ENCODE results near the gene PLEKHG4B. TPM values are rescaled to one million over a fixed set of nuclear protein-coding genes. Genes with fewer than 3 reads are reported as not detected.
"Not testable (repeated sequence)": the region's sequence is repeated elsewhere in the genome, so short reads cannot be mapped to it uniquely, and the experiment has no call there.

The PLEKHG4B gene
- total RNA-seq, 2 donors from 2014 or later = 0.05 TPM; not detected in 1

DNA sequence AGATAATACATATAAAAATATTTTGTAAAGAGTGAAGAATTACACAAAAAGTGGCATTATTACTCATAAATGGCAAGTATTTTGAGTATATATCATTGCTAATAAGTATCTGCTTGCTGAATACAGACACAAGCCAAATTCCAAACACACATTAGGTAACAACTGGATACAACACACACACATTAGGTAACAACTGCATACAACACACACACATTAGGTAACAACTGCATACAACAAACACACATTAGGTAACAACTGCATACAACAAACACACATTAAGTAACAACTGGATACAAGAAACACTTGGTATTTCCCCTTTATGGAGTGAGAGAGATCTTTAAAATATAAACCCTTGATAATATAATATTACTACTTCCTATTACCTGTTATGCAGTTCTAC is 112.5 kb downstream of the PLEKHG4B start:
- intact Hi-C loops (cut with DNase I) = no loop called here
- DNase-seq (ENCODE audit: low spot score) = no peak

DNA sequence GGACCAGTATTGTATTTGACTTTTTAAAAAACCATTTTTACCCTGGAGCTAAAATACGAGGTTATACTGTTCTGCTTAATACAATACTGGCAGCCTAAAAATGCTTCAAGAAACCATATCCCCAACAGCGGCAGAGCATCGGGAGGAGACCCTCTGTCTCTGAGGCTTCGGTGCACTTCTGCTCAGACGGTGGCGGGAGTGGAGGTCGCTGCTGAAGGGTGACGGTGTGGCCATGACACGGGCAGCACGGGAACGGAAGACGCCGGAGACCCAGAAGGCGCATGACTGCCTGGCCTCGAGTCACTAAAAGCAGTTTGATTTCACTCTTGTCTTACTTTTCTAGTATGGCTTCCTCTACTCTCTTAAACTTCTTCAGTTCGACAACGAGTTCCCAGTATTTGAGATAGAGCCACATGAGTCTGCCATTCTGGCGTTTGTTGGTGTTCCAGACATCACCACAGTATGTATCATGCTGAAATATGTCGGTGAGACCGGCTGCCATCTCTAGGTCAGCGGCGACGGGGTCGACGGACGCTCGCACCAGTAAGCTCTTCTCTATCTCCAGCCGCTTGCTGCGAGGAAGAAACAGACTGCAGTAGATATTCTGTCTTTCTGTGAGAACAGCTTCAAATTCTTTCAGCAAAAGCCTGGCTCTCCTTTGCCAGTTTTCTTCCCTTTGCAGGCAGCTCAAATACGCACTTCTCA is 113.2 kb downstream of the PLEKHG4B start:
- intact Hi-C loops (cut with DNase I) = no loop called here

DNA sequence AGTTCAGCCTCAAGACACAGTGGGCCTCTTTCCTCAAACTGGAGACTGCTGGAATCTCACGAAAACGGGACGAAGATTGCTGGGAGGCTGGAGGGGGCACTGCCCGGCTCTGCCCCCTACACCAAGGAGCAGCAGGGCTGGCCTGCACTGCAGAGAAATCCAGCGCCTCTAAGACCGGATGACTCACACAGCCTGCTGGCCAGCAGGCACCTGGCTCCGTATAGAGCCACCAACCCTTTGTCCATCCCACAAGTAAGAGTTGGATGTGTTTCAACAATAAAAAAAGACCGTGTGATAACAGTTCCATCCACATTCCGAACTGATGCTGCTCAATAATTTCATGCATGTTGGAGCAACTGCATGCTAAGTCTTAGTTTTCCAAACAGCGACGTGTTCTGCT is 114.4 kb downstream of the PLEKHG4B start:
- intact Hi-C loops (cut with DNase I) = no loop called here
- no peak for DNase-seq (ENCODE audit: low spot score)

More for the DNA sequence above, 113.2 kb downstream of the PLEKHG4B start:
- no peak for DNase-seq (ENCODE audit: low spot score)

DNA sequence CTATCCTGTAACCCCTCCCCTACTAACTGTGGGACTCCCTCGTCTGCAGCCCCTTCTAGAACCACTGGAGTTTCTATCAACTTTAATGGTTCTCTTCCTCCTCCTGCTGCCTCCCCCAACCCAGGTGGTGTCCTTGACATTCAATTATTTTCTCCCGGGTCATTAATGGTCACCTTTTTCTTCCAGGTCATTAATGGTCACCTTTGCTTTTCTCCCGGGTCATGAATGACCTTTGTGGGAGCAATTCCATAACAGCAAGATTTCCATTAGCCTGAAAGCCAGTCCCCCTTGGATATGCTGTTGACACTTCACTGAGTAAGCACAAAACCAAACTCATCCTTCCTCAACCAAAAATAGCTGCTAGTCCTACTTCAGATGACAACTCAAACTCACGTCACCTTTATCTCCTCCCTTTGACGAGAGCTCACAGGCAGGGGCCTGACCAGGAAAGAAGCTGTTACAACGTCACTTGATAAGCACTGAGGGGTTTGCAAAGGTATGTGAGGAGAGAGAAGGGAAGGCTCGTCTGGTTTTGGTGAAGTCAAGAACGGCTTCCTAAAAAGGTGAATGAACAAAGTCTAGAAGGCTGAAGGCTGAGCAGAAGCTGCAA is 115.1 kb downstream of the PLEKHG4B start:
- no peak for DNase-seq (ENCODE audit: low spot score)
- intact Hi-C loops (cut with DNase I) = no loop called here

DNA sequence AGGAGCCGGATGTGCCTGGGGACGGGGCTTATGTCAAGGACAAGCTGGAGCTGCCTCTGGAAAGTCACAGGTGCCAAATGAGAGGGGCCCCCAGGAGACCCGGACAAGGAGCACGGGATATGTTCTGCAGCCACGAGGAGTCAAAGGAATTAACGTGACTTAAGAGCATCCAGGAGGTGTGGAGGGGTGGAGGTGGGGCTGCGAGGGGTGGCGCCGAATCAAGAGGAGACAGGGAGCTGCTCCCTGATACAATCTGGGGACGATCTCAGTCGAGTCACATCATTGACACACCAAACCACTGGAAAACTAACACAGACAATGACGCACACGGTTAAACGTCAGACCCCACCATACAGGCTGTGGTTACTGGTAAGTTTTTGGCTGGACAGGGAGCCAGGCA is 115.6 kb downstream of the PLEKHG4B start:
- intact Hi-C loops (cut with DNase I) = no loop called here
- DNase-seq (ENCODE audit: low spot score) = no peak

DNA sequence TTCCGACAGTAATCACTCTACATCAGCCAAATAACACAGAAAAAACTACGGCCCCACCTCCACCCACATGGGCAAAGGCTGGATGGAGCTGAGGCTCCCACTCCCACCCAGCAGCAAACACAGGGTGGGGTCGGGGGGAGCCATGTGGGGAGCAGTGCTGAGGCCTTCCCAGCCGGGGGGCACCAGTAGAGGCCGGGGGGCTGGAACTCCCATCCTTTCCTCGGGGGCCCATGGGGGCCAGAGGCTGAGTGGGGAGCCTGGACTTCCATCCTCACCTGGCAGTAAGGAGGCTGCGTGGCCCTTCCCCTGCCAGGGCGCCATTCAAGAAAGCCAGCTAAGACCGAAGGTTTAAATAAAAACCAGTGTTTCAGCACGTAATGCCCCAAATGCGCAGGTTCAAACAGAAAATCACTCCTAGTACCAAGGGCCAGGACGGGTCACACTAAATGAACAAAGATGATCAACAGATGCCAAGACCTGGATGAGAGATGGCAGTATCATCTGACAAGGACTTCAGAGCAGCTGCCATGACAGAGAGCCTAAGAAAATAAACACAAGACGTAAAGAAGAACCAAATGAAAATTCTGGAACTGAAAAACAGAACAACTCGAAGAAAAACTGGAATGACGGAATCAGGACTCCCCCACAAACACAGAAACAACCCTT is 116.6 kb downstream of the PLEKHG4B start:
- no peak for DNase-seq (ENCODE audit: low spot score)
- intact Hi-C loops (cut with DNase I) = no loop called here

DNA sequence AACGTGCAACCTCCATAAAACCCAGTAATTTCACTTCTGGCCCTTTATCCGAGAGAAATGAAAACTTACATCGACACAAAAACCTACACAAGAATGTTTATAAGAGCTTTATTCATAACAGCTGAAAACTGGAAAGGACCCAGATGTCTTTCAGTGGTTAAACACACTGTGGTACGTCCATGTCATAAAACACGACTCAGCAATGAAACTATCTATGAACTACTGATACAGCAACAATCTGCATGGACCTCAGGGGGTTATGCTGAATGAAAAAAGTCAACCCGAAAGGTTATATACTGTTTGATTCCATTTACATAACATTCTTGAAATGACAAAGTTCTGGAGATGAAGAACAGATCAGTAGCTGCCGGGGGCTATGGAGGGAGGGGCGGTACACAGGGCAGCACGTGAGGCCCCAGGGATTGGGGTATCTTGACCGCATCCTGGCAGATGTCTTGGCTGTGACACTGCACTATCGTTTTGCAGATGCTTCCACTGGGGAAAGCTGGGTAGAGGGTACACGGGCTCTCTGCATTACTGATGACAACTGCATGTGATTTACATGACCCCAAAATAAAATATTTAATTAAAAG is 121.9 kb downstream of the PLEKHG4B start:
- no peak for DNase-seq (ENCODE audit: low spot score)
- intact Hi-C loops (cut with DNase I) = no loop called here

DNA sequence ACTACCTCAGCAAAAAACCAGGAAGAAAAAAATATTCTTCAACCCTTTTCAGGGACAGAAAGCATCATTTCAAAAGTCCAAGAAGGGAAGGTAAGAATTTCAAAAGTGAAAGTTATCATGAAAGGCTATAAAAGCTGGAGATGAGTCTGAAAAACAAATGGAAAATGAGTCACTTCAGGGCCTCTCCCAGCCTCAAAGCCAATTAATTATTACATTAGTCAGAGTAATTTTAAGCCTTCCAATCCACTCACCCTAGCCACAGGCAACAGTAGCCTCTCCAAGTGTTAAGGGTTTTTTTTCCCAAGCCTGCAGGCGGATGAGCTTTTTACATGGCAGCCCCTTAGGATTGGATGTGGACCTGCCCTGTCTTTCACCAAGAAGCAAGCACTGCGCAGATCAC is 123.3 kb downstream of the PLEKHG4B start:
- DNase-seq (ENCODE audit: low spot score); intact Hi-C loops (cut with DNase I): not testable (repeated sequence)

DNA sequence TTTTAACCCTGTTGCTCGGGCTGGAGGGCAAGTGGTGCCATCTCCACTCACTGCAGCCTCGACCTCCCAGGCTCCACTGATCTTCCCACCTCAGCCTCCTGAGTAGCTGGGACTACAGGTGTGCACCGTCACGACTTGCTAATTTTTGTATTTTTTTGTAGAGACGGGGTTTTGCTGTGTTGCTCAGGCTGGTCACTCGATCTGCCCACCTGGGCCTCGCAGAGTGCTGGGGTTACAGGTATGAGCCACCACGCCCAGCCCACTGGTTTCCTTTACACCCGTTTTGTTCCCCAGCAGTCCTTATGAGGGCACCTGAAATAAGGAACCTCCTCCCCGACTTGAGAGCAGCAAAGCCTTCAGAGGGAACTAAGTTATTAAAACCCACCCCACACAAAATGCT is 124.1 kb downstream of the PLEKHG4B start:
- intact Hi-C loops (cut with DNase I); DNase-seq (ENCODE audit: low spot score): not testable (repeated sequence)

DNA sequence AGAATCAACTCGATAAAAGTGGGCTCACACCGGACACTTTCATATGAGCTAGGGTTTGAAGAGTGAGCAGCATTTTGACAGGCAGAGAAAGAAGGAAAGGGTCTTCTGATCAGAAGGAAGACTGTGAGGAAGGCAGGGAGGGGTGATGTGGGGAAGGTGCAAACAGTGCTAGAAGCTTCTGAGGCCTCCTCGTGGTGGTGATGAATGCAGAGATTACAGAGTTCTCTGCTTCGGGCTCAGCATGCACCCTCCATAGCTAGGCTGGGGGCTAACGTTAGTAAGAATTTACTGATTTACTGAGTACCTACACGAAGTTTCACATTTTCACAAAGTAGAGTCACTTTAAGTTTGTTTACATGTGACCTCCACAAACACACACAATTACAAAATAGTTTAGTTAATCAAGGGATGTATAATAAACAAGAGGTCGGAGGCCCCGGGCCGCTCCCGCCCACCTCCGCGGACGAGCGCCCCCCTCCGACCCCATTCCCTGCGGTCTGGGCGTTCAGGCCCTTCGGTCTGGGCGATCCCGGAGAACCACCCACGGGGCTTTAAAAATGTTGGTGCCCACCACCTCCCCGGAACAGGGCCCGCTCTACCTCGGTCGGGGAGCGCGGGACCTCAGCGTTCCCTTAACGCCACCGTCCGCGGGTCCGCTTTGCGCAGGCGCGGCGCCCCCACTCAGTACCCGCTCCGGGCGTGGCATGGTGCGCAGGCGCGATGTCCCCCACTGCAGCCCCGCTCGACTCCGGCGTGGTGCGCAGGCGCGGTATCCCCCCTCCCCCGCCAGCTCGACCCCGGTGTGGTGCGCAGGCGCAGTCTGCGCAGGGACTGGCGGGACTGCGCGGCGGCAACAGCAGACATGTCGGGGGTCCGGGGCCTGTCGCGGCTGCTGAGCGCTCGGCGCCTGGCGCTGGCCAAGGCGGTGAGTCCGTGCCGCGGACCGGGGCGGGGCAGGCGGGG is 125.8 kb downstream of the PLEKHG4B start, which contains the start of the genes CCDC127 and SDHA:
Gene CCDC127, minus strand, starts transcription at position 660 of the 963 bp plus-strand sequence. CDS start 1,304 bp downstream, outside the sequence.
Gene SDHA, plus strand, starts transcription at position 827 of the 963 bp plus-strand sequence. Its CDS starts 36 bp downstream, at position 863.
- intact Hi-C loops (cut with DNase I) = not testable (repeated sequence)
- peak; percentile 99 for DNase-seq (ENCODE audit: low spot score)

DNA sequence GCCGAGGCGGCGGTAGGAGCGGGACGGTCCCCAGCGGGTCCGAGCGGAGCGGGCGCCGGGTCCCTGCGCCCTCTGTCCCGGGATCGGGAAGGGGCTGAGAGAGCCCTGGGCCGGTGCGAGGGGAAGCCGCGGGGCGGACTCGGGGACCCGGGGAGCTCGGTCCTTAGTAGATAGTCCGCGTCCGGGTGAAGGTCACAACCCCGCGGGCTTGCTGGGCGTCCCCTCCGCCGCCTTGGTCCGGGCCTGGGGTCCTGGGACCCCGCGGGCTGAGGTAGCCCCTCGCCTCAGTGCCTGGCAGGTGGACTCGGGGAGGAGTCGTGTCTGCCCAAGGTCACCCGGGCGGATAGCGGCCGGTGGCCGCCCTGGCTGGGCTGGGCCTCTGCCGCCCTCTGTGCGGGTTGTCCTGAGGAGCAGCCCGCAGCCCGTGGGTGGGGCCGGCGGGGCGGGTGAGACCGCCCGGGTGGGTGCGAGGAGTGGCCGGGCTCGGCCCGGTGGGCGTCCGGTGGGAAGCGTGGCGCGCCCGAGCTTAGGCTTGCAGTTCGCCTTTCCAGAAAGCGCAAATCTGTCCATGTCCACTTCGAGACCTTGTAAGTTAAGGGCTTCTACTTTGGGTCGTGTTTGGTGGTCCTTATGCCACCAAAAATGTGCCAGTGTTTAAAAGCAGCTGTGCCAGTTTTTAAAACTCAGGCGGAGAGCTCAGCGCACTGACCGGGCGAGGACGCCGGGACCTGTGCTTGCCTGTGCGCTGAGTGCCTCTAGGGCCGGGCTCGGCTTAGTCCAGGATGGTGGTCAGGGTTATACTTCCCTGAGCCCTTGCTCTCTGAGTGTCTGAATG is 126.7 kb downstream of the PLEKHG4B start:
- intact Hi-C loops (cut with DNase I) = no loop called here
- DNase-seq (ENCODE audit: low spot score) = peak; percentile 88

DNA sequence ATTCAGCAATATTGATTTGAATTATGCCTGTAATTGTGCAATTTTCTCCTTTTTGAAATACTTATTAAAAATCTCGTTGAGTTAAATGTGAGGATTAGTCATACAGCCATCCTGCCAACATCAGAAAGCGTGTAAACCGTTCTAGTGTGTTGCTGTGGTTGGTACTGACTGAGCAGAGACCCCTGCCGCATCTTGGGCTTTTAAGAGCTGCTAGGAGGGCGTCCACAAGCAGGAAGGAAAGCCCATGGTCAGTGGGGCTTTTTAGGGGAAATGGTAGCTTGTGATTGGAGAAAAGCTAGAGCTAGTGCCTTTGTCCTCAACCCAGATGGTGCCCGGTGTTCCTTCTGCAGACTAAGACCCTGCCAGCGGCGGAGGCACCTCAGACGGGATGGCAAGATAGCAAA is 127.5 kb downstream of the PLEKHG4B start:
- DNase-seq (ENCODE audit: low spot score) = no peak
- intact Hi-C loops (cut with DNase I) = no loop called here

DNA sequence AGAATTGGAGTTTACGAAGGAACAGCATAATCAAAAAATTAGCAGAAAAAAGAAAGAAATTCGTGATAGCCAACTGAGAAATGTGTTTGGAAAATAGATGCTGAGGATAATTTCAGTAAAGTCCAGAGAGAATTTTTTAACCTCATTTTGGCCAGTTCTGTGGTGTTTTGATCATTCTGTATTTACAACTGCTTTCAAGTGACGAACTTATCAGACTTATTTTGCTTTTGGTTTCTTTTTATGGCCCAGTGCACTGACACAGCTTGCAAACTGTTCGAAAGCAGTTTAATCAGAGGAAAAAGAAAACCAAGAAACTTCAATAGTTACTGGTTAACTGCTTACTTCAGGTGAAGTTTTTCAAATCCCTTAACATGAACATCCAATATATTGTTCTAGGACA is 128.0 kb downstream of the PLEKHG4B start:
- no peak for DNase-seq (ENCODE audit: low spot score)
- intact Hi-C loops (cut with DNase I) = no loop called here

DNA sequence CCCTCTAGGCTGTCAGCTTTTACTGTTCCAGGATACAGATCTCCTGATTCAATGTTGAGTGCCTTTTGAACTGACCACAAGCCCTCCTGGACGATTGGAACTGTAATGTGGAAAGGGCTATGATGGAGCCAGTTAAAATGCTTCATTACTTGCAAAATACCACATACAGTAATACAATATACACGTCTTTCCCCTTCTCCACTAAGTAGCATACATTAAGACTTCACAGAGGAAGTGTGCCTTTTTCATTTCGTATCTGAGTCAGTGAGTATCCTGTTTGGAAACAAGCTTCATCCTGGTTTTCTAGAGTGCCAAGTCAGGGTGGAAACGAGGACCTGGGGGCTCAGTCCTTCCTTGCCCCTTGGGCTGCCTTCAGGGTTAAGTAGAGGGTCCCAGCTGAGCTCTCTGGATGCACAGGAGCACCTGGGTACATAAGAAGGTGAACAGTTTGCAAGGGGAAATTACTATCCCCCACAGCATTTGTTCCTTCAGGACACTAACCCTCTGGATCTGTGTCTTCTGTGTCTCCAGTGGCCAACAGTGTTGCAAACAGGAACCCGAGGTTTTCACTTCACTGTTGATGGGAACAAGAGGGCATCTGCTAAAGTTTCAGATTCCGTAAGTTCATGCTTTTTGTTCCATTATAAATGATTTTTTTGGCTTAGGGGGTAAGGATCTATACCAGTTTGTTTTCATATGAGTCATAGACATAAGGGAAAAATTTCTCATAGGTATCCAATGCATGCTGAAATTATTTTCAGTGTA is 131.2 kb downstream of the PLEKHG4B start:
- intact Hi-C loops (cut with DNase I); DNase-seq (ENCODE audit: low spot score): not testable (repeated sequence)

DNA sequence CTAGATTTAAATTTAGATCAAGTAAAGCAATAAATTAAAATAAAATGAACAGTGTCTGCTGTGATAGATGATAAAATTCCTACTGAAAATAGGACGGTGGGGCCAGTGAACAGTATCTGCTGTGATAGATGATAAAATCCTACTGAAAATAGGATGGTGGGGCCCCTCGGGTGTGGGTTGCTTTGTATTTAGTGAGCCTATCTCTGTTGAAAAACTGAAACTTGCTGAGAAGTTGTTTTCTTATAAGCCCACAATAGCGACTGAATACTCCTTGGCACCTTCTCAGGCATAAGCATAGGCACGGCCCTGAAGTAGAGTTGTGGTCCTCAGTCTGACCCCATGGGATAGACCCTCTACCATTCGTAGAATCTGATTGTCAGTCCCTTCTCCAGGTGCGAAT is 131.8 kb downstream of the PLEKHG4B start:
- intact Hi-C loops (cut with DNase I) = no loop called here

DNA sequence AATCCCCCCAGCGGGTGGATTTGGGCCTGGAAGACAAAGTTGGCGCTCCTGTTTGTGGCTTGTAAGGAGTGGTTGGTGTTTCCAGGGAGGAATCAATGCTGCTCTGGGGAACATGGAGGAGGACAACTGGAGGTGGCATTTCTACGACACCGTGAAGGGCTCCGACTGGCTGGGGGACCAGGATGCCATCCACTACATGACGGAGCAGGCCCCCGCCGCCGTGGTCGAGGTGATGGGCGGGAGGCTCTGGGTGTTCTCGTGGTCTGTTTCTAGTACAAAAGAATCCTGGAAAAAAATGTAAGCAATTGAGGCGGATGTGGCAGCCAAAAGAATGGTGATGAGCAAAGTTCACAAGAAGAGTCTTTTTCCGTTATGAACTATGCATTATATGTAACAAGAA is 133.4 kb downstream of the PLEKHG4B start:
- intact Hi-C loops (cut with DNase I) = no loop called here
- DNase-seq (ENCODE audit: low spot score) = no peak

More for the DNA sequence above, 131.8 kb downstream of the PLEKHG4B start:
- DNase-seq (ENCODE audit: low spot score) = no peak

DNA sequence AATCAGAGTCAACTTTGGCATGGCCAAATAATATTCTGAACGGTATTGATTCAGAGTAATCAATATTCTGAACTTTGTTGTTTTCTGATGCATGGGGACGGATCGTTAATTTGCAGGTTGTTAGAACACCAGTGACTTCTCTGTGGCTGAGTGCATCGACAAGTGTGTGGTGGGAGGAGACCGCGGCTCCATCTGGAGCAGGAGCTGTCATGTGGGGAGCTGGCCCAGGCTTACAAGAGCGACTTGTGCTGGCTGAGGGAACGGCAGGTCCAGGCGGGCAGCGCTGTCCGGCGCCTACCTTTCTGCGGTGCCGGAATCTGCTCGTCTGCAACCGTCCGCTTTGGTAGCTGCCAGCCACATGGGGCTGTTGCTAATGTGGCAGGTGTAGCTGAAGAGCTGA is 135.4 kb downstream of the PLEKHG4B start:
- DNase-seq (ENCODE audit: low spot score); intact Hi-C loops (cut with DNase I): not testable (repeated sequence)

All from posterior vena cava (tissue), 2 donors.